Loucy (cell line): Measurements from ENCODE around the gene AKAP1.

Source experiments
- CTCF ChIP-seq: fragments of 200-600 bp; sonication (generic); conservative IDR thresholded peaks from 2 replicates; pipeline ENCODE4 v1.5.1; 2014; ENCODE audit warnings: mild to moderate bottlenecking, antibody characterized with exemption, low read length
- EZH2phosphoT487 ChIP-seq: fragments of 200-600 bp; IDR thresholded peaks from 2 replicates; pipeline ENCODE4 v1.6.1; 2018; ENCODE audit warnings: antibody characterized with exemption, mild to moderate bottlenecking, moderate library complexity, borderline replicate concordance

- TF ChIP-seq CTCF = no peak
- no peak for TF ChIP-seq EZH2phosphoT487
These were observed 25.7 kb downstream of the AKAP1 start for GRCh38 chr17:57110579-57111325.
